ENCODE data around the gene DNM3. TPM values are rescaled to one million over a fixed set of nuclear protein-coding genes. Genes with fewer than 3 reads are reported as not detected.
A peak's percentile ranks its signal among the peaks of the same experiment; 100 is the strongest.

DNM3 gene
- total and polyA plus RNA-seq, 9 of the 15 experiments (the other 6 are each of a cell fraction or from before 2014, with no cell fraction given) = 0.08 to 0.36 (median 0.22) TPM; not detected in 1

GRCh38 chr1:171817511-171818265, 23.6 kb upstream of the DNM3 start (continued):
- TF ChIP-seq ARID4B (CRISPR knock-in tag; IDR thresholded peaks at IDR 0.05) = no peak
- peak; percentile 4; the same call in 1 of the 2 replicates for TF ChIP-seq C11orf30 (IDR thresholded peaks at IDR 0.05; ENCODE audit: low read depth)
- TF ChIP-seq TAL1 (IDR thresholded peaks at IDR 0.05) = peak; percentile 24; the same call in 1 of the 2 replicates
- peak; percentile 93 for TF ChIP-seq ATF3 (IDR thresholded peaks at IDR 0.05)
- no peak; the same call in 1 of the 2 replicates for TF ChIP-seq ATF3 (CRISPR knock-in tag; conservative IDR thresholded peaks at IDR 0.05)
- no peak for TF ChIP-seq NR2C2 (CRISPR knock-in tag; IDR thresholded peaks at IDR 0.05)
- peak; percentile 58; the same call in 1 of the 2 replicates for TF ChIP-seq NR2C2 (tag; IDR thresholded peaks at IDR 0.05)
- TF ChIP-seq JUND (IDR thresholded peaks at IDR 0.05; ENCODE audit: borderline replicate concordance, low read depth, low read length) = peak; percentile 93
- peak; percentile 97 for TF ChIP-seq JUND (tag; IDR thresholded peaks at IDR 0.05; ENCODE audit: borderline replicate concordance, low read depth, low read length)
- no peak; the same call in 1 of the 2 replicates for TF ChIP-seq TAF7 (tag; IDR thresholded peaks at IDR 0.05)
- no peak for TF ChIP-seq BRF1 (IDR thresholded peaks at IDR 0.05; ENCODE audit: borderline replicate concordance, extremely low read depth, insufficient read length)
- no peak for TF ChIP-seq U2AF2 (optimal IDR thresholded peaks at IDR 0.05; ENCODE audit: low read depth, low read length)
- TF ChIP-seq ZFP1 (CRISPR knock-in tag; IDR thresholded peaks at IDR 0.05) = 0 out of 2 replicates have a peak, but pooled peaks have one; percentile 11
- 0 out of 2 replicates have a peak, but pooled peaks have one; percentile 30 for TF ChIP-seq ZNF766 (CRISPR knock-in tag; conservative IDR thresholded peaks at IDR 0.05)
- peak; percentile 81 for TF ChIP-seq ARID1B (IDR thresholded peaks at IDR 0.05)
- peak in 1 of 2 experiments; percentile 62; a peak in 1 of 4 replicates for TF ChIP-seq ZNF639 (CRISPR knock-in tag; conservative IDR thresholded peaks at IDR 0.05 in 1 of 2, IDR thresholded peaks at IDR 0.05 in 1 of 2)
- TF ChIP-seq CEBPG (CRISPR knock-in tag; IDR thresholded peaks at IDR 0.05) = no peak
- peak; percentile 69 for TF ChIP-seq CEBPG (tag; conservative IDR thresholded peaks at IDR 0.05 in 1 of 2, IDR thresholded peaks at IDR 0.05 in 1 of 2)
- no peak for TF ChIP-seq PHF20 (IDR thresholded peaks at IDR 0.05; ENCODE audit: partially characterized antibody)
- peak; percentile 65; the same call in 1 of the 2 replicates for TF ChIP-seq DPF2 (IDR thresholded peaks at IDR 0.05)
- peak; percentile 54 for TF ChIP-seq NFE2 (IDR thresholded peaks at IDR 0.05; ENCODE audit: low read depth)
- TF ChIP-seq FOSL1 (tag; conservative IDR thresholded peaks at IDR 0.05) = peak; percentile 100
